ENCODE data around the gene FNDC10. TPM values are rescaled to one million over a fixed set of nuclear protein-coding genes. Genes with fewer than 3 reads are reported as not detected.

FNDC10 gene
- total and polyA plus RNA-seq, 10 of the 15 experiments (the other 5 are each of a cell fraction or from before 2014, with no cell fraction given), result 0.05 to 1.3 (median 0.25) TPM; not detected in 4

GRCh38 chr1:1591452-1591851 lies 8.5 kb downstream of the FNDC10 start:
- no peak for FAIRE-seq
- CTCF ChIA-PET, result no interaction called here
- Histone ChIP-seq H3K9me3 (replicated peaks; ENCODE audit: control insufficient read depth, insufficient read depth, low read length) (no peaks in the 10 kb centered on the region), H3K27ac (ENCODE audit: control insufficient read depth, insufficient read depth) (no peak overlapping the region), H3K4me2 (ENCODE audit: control insufficient read depth, insufficient read depth) (no peak overlapping the region), H4K20me1 (ENCODE audit: control insufficient read depth, insufficient read depth) (no peaks in the 10 kb centered on the region), H3K4me3 (no peak overlapping the region), H3K79me2 (ENCODE audit: control insufficient read depth, insufficient read depth, low read length) (no peaks in the 10 kb centered on the region), H2AFZ (ENCODE audit: control insufficient read depth, low read depth, low read length) (peak overlapping the region; percentile 45), H3K4me1 (ENCODE audit: control insufficient read depth, insufficient read depth, low read length) (no peaks in the 10 kb centered on the region), H3K36me3 (ENCODE audit: control insufficient read depth in 2 of 2, insufficient read depth in 2 of 2, low read length in 1 of 2) (no peaks in the 10 kb centered on the region), H3K27me3 (replicated peaks in 1 of 2; ENCODE audit: control insufficient read depth in 2 of 2, insufficient read depth in 2 of 2, low read length in 1 of 2) (no peaks in the 10 kb centered on the region), H3K9ac (ENCODE audit: control insufficient read depth, insufficient read depth, low read length) (no peak overlapping the region)
- RAD21 ChIA-PET (ENCODE audit: unreplicated experiment), result no interaction called here
- peak in 1 of 2 experiments; percentile 60; a peak in 2 of 4 replicates for TF ChIP-seq SRF (IDR thresholded peaks at IDR 0.05; ENCODE audit: low read depth in 2 of 2, low read length in 2 of 2)
- no peak for TF ChIP-seq RCOR1 (conservative IDR thresholded peaks at IDR 0.05; ENCODE audit: low read depth, low read length)
- SMC1A ChIA-PET (ENCODE audit: uncharacterized antibody, unreplicated experiment), result no interaction called here
- DNase-seq (ENCODE audit: low read depth, low spot score), result no peak
- WGBS (ENCODE audit: insufficient coverage, insufficient replicate concordance, low lambda C conversion rate, missing lambda C conversion rate), result 76% methylated on average over 13 of the region's 13 CpGs
- BruUV-seq (replicated peaks), result no TSS peak
- POLR2A ChIA-PET, result no interaction called here
- ATAC-seq, result peak; percentile 44
- in situ Hi-C loops (cut with MboI), result no loop called here
- intact Hi-C loops (cut with micrococcal nuclease; ENCODE audit: unreplicated experiment), result no loop called here

GRCh38 chr1:1583347-1584010 lies 16.5 kb downstream of the FNDC10 start:
- Histone ChIP-seq H3K9ac (ENCODE audit: control insufficient read depth, insufficient read depth, low read length) (no peak overlapping the region), H3K4me1 (ENCODE audit: control insufficient read depth, insufficient read depth, low read length) (no peaks in the 10 kb centered on the region), H3K79me2 (ENCODE audit: control insufficient read depth, insufficient read depth, low read length) (no peaks in the 10 kb centered on the region), H2AFZ (ENCODE audit: control insufficient read depth, low read depth, low read length) (no peak overlapping the region), H3K27ac (ENCODE audit: control insufficient read depth, insufficient read depth) (no peak overlapping the region), H3K4me2 (ENCODE audit: control insufficient read depth, insufficient read depth) (no peak overlapping the region), H3K36me3 (ENCODE audit: control insufficient read depth in 2 of 2, insufficient read depth in 2 of 2, low read length in 1 of 2) (no peaks in the 10 kb centered on the region), H3K9me3 (replicated peaks; ENCODE audit: control insufficient read depth, insufficient read depth, low read length) (no peaks in the 10 kb centered on the region), H4K20me1 (ENCODE audit: control insufficient read depth, insufficient read depth) (no peaks in the 10 kb centered on the region), H3K27me3 (replicated peaks in 1 of 2; ENCODE audit: control insufficient read depth in 2 of 2, insufficient read depth in 2 of 2, low read length in 1 of 2) (0 out of 4 replicates have a peak, but pooled peaks cover 0 to 3% of the 10 kb centered on the region in 2 experiments), H3K4me3 (no peak overlapping the region)
- no peak for DNase-seq (ENCODE audit: low read depth, low spot score)
- TF ChIP-seq NFIC (IDR thresholded peaks at IDR 0.05; ENCODE audit: low read depth, low read length) (no peak), CEBPZ (IDR thresholded peaks at IDR 0.05; ENCODE audit: low read depth, low read length) (no peak), SPI1 (IDR thresholded peaks at IDR 0.05; ENCODE audit: borderline replicate concordance, insufficient read depth, low read depth, low read length) (no peak), ZNF207 (IDR thresholded peaks at IDR 0.05; ENCODE audit: borderline replicate concordance) (no peak), IKZF1 (conservative IDR thresholded peaks at IDR 0.05) (no peak), SKIL (IDR thresholded peaks at IDR 0.05; ENCODE audit: low read depth, poor library complexity, severe bottlenecking) (no peak), KLF5 (IDR thresholded peaks at IDR 0.05; ENCODE audit: partially characterized antibody) (no peak), SIN3A (IDR thresholded peaks at IDR 0.05; ENCODE audit: low read depth, low read length) (no peak)
- intact Hi-C loops (cut with micrococcal nuclease; ENCODE audit: unreplicated experiment) (no loop called here), in situ Hi-C loops (cut with MboI) (no loop called here)
- ChIA-PET POLR2A (no interaction called here), RAD21 (ENCODE audit: unreplicated experiment) (no interaction called here), CTCF (no interaction called here), SMC1A (ENCODE audit: uncharacterized antibody, unreplicated experiment) (no interaction called here)
- ATAC-seq, result no peak
- FAIRE-seq, result no peak
- WGBS (ENCODE audit: insufficient coverage, insufficient replicate concordance, low lambda C conversion rate, missing lambda C conversion rate), result 51% methylated on average over 23 of the region's 23 CpGs
- no TSS peak for BruUV-seq (replicated peaks)
